HG02970 (cell line): ENCODE data around the gene KIAA1191.

Experiments
- ATAC-seq: cut with Tn5 transposase; IDR thresholded peaks from one replicate; pipeline ENCODE4 v1.9.1; 2021; ENCODE audit warnings: mild to moderate bottlenecking, moderate library complexity, moderate number of reproducible peaks; ENCODE audit not compliant: unreplicated experiment, low FRiP score

KIAA1191 gene

DNA sequence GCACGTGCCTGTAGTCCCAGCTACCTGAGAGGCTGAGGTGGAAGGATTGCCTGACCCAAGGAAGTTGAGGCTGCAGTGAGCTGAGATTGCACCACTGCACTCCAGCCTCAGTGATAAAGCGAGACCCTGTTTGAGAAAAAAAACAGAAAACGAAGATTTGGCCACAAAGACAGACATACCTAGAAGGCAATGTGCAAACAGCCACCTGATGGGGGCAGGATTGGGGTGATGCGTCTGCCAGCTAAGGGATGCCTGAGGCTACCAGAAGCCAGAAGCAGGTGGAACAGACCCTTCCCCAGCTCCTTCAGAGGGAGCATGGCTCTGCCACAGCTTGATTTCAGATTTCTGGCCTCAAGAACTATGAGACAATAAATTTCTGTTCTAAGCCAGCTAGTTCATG, 29.9 kb upstream of the KIAA1191 start:
- no peak for ATAC-seq

DNA sequence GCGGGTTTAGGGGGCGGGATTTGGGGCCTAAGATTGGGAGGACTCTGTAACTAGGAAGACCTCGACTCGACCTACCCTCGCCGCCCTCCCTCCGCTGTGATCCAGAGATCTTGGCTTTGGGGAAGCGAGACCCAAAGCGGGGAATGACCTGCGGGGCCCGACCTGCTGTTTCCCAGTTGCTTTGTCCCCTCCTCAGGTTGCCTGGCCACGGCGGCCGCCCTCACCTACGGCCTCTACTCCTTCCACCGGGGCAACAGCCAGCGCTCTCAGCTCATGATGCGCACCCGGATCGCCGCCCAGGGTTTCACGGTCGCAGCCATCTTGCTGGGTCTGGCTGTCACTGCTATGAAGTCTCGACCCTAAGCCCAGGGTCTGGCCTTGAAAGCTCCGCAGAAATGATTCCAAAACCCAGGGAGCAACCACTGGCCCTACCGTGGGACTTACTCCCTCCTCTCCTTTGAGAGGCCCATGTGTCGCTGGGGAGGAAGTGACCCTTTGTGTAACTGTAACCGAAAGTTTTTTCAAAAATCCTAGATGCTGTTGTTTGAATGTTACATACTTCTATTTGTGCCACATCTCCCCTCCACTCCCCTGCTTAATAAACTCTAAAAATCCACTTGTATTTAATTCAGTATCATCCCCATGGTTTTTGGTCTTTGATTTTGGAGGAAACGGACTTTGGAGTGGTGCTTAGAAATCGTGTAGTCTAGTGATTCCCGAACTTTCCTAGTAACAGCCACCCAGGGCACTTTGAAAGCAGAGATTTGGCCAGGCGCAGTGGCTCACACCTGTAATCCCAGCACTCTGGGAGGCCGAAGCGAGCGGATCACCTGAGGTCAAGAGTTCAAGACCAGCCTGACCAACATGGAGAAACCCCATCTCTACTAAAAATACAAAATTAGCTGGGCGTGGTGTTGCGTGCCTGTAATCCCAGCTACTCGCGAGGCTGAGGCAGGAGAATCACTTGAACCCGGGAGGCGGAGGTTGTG, 27.9 kb upstream of the KIAA1191 start:
- ATAC-seq = peak; percentile 32

DNA sequence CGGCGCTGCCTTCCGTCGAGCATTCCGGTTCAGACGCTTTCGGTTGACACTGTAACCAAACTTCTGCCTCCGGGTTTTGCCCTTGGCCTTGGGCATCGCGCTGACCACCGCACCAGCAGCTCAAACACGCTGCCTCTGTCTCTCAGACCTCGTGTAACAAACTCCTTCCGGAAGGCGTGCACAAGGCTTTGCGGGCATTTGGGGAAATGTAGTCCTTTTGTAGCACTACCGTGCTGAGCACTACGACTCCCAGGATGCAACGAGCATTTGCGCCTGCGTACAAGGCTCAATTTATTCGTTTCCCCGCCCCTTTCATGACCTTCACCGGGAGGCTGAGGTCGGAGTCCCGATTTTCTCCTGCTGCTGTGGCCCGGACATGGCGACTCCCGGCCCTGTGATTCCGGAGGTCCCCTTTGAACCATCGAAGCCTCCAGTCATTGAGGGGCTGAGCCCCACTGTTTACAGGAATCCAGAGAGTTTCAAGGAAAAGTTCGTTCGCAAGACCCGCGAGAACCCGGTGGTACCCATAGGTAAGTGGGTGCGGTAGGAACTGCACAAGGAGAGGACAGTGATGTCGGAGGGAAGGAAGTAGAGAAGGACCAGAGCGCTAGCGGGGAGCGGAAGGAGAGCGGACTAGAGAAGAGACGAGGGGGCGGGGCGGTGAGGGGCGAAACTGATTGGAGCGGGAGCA, 27.0 kb upstream of the KIAA1191 start, which contains the start of the genes HIGD2A and NOP16:
Gene HIGD2A, plus strand, starts transcription at position 308 of the 691 bp plus-strand sequence. Its CDS starts 69 bp downstream, at position 377.
Gene NOP16, minus strand, starts transcription at position 155 of the 691 bp plus-strand sequence. Its CDS starts 59 bp downstream, at position 96.
- peak; percentile 78 for ATAC-seq

DNA sequence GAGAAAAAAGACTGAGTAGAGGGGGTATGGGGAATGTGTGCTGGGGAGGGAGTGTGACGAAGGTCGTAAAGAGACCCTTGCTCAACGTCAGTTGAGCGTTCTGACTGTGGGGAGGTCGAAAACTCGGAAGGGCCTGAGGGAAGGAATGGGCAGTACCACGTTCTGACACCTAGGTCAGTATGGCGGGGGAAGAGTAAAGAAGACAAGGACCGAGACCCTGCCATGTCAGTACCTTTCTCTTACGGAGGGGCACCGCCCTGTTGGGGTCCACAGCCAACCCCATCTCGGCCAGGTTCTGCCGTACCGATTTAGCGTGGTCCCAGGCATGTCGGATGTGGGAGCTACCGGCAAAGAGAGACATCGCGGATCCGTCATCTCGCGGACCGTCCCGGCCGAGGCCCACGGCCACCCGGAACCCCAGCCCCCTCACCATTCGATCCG, 26.5 kb upstream of the KIAA1191 start:
- ATAC-seq = no peak

DNA sequence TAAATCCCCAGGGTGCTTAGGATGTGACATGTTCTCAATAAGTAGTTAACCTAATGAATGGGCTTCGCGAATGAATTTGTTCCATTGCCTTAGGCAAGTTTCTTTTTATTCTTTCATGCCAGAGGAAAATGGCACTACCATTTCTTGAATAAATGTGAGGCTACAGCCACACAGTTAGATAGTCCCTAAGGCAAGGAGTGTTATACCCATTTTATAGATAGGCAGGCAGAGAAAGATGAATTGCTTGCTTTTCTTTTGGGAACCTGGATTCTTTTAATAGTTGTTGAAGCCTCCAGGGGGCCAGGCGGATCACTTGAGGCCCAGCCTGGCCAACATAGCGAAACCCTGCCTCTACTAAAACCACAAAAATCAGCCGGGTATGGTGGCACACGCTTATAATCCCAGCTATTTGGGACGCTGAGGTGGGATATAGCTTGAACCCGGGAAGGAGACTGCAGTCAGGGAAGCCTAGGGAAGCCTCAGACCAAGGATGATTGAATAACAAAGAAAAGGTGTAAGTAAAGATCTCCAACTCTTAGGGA, 25.9 kb upstream of the KIAA1191 start:
- ATAC-seq = no peak

DNA sequence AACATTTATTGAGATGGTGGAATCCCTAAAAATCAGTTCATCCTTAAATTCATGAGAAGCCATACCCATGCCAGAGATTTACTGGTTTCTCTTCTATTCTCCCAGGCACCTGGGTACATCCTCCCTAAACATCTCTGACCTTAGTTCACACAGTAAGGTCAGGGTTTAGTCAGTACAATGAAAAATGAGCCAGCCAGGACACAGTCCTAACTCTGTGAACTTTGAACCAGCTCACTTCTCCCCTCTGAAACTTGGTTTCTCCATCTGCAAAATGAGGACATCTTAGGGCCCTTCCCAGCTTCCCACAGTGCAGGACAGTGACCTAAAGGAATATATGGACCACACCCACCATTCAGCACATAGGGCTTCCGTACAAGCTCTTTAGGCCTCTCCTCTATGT, 24.9 kb upstream of the KIAA1191 start:
- no peak for ATAC-seq

DNA sequence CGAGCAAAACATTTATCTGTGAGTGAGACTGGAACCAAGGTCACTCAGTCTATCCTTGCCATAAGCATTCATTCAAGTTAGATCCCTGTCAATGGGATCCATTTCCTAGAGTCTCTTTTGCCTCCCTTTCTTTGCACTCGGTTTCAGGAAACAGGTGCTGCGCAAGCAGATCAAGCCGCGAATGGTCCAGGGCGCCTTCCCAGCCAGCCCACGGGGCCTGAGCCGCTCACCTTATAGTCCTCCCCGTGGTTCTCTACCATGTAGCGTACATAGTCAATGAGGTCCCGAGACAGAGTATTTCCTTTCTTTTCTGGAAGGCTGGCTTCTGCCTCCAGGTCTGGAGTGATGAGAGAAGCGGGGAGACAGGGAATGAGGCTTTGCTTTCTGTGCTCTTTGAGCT, 23.4 kb upstream of the KIAA1191 start:
- ATAC-seq = no peak

DNA sequence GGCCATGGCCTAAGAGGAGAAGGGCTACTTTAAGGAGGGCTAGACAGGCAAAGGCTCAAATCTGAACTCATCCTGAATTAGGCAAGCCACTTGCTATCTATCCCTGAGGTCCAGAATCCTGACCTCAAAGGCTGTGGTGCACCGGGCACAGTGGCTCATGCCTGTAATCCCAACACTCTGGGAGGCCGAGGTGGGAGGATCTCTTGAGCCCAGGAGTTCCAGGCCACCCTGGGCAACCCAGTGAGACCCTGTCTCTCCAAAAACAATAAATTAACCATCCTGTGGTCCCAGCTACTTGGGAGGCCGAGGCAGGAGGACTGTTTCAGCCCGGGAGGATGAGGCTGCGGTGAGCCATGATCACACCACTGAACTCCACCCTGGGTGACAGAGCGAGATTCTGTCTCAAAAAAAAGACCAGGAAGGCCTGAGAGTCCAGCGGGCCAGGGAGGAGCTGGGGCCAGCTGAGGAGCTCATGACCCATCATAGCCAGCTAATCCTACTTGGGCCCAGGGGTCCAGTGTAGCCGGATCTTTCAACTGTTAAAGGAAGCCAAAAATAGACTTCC, 22.9 kb upstream of the KIAA1191 start:
- no peak for ATAC-seq

DNA sequence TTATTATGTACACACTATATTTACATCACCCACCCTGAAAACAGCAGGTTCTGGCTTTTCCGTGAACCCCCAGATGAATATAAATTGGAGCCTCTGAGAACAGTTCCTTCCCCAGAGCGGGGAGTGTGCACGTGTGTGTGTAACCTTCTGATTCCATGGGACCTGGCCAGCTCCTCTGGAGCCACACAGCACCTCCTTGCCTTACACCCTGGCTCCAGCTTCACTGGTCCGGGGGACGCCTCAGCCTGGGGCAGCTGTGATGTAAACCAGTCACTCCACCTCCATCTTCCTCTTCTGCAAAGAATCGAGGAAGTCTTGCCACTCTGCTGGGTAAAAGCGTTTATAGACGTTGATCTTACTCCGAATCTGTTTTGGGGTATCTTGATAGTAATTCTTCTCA, 22.4 kb upstream of the KIAA1191 start:
- ATAC-seq = no peak

DNA sequence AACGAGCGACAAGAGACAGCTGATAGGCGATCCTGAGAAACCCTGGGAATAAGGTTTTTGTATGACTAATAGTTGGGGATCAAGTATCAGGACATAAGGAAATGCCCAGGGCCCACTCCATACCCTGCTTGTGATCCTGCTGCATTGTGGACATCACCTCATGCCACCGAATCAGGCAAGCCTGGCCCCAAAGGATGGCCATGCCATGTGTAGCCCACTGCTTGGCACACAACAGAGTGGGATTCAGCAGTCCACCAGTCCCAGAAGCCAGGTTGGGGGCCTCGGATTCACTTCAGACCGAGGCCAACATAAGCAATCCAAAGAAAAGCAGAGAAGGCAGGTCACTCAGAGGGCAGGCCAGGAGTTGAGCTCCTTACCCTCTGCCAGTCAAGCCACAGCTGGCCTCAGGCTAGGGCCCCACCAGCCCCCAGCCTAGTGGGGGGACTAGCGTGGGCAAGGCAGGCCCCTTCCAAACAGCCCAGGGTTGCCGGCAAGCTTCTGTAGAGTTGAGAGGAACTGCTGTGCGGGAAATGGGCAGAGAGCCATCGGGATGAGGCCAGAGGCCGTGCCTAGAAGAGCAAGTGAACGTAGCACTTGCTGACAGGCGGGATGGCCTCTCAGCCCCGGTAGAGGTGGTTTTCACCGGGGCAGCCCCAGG, 21.8 kb upstream of the KIAA1191 start:
- ATAC-seq = no peak

DNA sequence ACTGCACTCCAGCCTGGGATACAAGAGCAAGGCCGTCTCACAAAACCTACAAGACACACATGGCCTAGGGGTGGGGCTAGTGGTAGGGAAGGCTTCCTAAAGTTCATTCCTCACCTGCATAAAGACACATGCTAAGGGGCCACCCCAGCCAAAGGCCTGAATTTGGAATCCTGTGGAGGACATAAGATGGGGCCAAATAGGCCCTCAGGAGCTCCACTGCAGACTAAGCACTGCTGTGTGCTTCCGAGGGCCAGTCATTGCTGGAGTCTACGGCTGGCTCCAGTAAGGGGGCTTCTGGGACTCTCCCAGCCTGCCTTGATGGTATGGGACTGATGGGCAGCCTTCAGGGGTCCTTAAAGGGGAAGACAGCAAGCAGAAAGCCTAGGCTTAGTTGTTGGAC, 21.2 kb upstream of the KIAA1191 start:
- ATAC-seq = no peak

DNA sequence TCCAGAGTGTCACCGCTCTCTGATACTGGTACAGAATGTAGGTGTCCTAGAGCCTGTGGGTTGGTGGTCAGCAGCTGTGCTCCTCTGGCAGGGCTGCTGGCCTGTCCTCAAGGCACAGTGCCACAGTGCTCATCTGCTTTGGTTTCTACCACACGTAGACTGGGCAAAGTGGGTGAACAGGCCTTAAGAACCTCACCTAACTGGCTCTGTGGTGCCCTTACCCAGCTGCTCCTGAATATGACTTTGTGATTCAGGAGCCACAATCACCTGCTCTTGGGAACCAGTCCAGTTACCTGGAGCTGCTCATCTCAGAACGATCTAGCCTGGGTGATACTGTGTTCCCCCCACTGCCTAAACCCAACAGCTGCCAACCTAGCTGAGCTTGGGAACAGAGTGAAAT, 20.4 kb upstream of the KIAA1191 start:
- ATAC-seq = no peak

DNA sequence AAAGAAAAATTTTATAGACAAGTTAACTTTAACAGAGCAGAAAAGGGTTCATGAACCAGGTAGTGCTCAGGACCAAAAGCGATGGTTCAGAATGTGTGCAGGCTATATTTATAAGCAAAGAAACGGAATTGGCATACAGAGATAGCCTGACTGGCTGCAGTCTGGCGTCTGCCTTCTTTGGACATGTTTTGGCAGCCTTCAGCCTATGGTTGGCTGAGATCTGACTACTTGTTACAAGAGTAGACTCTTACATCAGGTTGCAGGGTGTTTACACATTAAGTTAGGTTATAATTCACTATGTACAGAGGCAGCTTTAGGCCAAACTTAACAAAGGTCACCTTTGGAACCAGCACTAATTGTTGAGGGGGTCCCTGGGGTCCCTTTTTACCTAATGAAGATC, 19.9 kb upstream of the KIAA1191 start:
- no peak for ATAC-seq

DNA sequence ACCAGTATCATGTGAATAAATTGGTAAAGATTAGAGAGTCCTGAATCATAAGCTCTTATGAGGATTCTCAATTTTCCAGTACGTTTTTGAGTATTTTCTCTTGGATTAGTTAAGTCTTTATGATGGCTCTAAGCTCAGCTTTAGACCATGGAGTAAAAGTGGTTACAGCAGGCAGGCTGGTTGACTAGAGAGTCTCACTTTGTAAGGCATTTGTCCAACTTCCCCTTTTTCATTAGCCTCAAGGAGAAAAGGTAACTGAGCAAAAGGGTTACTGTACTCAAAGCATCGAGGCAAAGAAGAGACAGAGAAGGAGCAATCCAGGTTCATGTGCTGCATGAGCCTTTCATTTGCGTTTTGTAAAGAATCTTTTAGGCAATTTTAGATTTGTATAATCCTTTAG, 18.3 kb upstream of the KIAA1191 start:
- no peak for ATAC-seq

DNA sequence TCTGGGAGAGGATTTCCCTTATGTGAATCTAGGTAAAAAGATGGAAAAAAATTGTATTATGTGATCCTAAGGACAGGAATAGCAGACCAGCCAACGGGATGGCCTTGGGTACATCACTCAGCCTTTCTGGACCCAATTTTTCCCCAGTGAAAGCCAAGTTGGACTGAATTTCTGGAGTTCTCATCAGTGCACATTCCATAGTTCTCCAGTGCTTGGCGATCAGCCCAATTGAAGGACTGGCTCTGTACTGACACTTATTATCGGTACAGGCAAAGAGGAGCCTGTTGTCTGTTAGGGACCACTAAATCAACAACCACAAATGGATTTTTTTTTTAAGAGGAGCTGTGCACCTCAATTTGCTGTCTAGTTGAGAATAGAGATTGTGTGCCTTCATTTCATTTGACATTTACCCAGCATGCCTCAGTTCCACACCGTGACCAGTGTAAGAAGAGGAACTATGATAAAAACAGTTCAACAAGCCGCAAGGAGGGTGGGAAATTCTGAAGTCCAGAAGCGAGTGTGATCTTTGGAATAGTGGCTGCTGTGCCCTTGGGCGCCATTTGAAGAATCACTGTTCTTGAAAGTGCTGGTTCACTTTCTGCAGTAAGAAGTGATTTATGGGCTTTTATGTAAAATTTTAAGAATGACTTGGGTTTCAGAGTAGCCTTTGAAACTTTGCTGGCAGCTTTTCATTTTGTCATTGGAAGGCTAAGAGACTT, 11.7 kb upstream of the KIAA1191 start:
- ATAC-seq = no peak

DNA sequence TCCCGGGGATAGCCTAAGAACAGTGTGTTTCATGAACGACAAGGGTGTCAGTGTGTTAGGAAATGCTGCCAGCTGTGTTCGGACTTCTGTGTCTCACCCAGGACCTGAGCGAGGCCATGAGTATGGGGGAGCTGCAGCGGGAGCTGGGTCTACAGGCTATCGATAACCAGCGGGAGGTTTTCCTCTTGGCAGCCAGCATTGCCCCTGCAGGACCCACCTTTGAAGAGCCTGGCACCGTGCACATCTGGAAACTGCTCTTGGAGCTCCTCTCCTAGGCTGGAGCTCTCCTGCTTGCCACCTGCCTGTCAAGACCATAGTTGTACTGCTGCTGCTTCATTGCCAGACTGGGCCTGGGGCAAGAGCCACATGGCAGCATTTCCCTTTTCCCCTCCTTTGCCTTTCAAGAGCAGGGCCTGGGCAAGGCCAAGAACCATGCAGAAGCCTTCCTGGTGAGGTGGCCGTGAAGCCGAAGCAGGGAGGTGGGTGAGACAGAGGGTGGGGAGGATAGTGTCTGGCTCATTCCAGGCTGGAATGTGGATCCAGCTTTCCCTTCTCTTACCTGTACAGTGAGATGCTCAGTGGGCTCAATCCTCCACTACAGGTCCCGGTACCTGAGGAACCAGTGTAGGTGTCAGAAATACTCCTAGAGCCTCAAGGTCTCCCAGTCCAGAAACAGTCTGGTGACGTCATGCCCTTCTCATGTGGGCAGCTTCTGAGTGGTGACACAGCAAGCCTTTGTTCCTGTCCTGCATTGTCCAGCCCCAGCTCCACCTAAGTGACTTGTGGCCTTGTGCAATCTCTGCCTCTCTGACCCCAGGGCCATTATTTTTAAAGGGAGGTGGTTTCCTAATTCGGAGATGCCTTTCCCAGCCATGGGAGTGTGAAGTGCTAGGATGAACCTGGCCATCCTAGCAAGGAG, 10.3 kb upstream of the KIAA1191 start:
- no peak for ATAC-seq

DNA sequence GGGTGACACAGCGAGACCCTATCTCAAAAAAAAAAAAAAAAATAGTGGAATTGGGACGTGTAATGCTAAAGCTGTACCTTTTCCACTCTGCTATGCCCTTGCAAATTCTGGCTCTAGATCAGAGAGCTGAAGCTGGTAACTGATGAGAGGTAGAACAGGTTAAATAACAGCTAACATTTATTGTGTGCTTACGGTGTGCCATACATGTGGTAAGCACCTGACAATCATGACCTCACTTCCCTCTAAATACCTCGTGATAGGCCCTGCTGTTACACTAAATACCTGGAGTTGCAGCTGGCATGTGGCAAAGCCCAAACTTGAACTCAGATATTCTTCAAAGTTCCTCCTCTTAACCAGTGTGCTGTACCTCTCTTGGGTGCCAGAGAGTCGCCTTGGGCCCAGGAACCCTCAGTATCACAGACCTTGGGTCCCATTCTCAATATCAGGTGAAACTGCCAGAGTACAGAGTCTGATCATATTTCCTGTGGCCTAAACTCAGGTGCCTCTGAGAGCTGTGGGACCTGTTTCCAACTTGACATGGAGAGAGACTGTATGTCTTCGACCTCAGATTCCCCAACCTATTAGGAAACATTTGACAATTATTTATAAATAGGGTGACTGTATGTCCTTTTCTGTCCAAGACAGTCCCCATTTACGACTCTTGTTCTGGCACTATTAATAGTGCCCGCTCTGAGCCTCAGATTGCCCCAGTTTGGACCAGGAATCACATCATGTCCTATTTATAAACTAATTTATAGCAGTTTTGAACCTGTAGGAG, 8.6 kb upstream of the KIAA1191 start:
- no peak for ATAC-seq

DNA sequence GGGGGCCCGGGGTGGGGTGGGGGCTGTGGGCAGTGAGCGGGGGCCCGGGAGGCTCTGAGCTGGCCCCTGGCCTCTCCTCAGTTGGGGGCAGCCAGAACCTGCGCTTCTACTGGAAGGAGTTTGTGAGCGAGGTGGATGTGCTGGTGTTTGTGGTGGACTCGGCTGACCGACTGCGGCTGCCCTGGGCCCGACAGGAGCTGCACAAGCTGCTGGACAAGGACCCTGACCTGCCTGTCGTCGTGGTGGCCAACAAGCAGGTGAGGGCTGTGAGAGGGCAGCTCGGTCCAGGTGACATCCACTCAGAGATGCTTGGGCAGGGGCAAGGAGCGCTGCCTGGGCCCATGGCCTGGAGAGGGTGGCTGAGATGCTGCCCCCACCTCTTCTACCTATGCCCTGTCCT, 7.2 kb upstream of the KIAA1191 start:
- ATAC-seq = no peak
